ENCODE measurements around the gene MAN1A2.

Gene MAN1A2

DNA sequence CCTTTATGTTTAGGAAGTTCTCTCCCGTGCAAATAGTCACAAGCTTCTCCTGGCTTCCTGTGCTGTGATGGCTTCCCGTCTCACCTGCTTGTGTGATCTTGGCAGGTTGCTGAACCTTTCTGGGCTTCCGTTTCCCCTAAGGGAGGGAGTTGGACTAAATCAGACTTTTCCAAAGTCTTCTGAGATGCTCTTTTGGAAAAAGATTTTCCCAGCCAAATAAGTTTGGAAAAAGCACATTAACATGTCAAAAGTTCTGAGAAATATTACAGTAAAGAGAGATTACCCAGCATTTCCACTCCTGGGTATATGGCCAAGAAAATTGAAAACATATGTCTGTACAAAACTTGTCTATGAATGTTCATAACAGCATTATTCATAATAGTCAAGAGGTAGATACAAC, 202.6 kb downstream of the MAN1A2 start:
- Histone ChIP-seq H3K9me3 (ENCODE audit: control insufficient read depth, insufficient read depth, low read length) (no peaks in the 10 kb centered on the region), H3K36me3 (ENCODE audit: control insufficient read depth, low read length) (no peaks in the 10 kb centered on the region), H3F3A (ENCODE audit: control insufficient read depth, insufficient read depth) (no peaks in the 10 kb centered on the region), H3K27ac (ENCODE audit: low read depth, low read length) (no peak overlapping the region), H4K20me1 (ENCODE audit: control insufficient read depth, insufficient read depth, low read depth, low read length) (no peaks in the 10 kb centered on the region), H3K4me1 (ENCODE audit: control insufficient read depth, low read length) (no peaks in the 10 kb centered on the region), H3K4me2 (ENCODE audit: low read length) (no peak overlapping the region), H3K9me2 (replicated peaks; ENCODE audit: control insufficient read depth, low read length) (no peaks in the 10 kb centered on the region), H3K79me2 (ENCODE audit: control insufficient read depth, low read length) (no peaks in the 10 kb centered on the region), H3K4me3 (ENCODE audit: low read length) (no peak overlapping the region), H3K27me3 (ENCODE audit: control insufficient read depth, low read length) (no peaks in the 10 kb centered on the region)
- no peak for TF ChIP-seq EZH2phosphoT487 (IDR thresholded peaks at IDR 0.05; ENCODE audit: borderline replicate concordance, low read length)

DNA sequence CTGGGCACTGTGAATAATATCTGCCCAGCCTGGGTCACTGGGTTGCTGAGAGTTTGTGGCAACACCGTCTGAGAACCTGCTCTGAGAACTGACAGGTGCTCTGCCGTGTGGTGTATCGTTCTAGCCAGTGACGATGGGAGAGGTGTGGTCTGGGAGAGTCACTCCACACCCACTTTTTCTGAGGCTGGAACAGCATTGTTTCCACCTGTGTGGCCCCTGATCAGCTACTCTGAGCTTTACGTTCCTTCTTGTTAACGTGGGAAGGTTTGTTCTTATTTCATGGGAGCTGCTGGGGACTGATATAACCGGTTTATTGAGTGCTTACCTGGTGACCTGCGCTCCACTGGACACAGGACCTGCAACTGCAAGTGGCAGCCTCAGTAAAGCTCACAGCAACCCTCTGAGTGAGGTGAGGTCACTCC, 203.8 kb downstream of the MAN1A2 start:
- Histone ChIP-seq H3K4me3 (ENCODE audit: low read length) (no peak overlapping the region), H3K79me2 (ENCODE audit: control insufficient read depth, low read length) (no peaks in the 10 kb centered on the region), H3K4me1 (ENCODE audit: control insufficient read depth, low read length) (no peaks in the 10 kb centered on the region), H3F3A (ENCODE audit: control insufficient read depth, insufficient read depth) (no peaks in the 10 kb centered on the region), H3K4me2 (ENCODE audit: low read length) (no peak overlapping the region), H3K9me2 (replicated peaks; ENCODE audit: control insufficient read depth, low read length) (no peaks in the 10 kb centered on the region), H3K36me3 (ENCODE audit: control insufficient read depth, low read length) (no peaks in the 10 kb centered on the region), H3K9me3 (ENCODE audit: control insufficient read depth, insufficient read depth, low read length) (no peaks in the 10 kb centered on the region), H4K20me1 (ENCODE audit: control insufficient read depth, insufficient read depth, low read depth, low read length) (no peaks in the 10 kb centered on the region), H3K27ac (ENCODE audit: low read depth, low read length) (no peak overlapping the region), H3K27me3 (ENCODE audit: control insufficient read depth, low read length) (no peaks in the 10 kb centered on the region)
- no peak for TF ChIP-seq EZH2phosphoT487 (IDR thresholded peaks at IDR 0.05; ENCODE audit: borderline replicate concordance, low read length)
- TF ChIP-seq, protein P1, sequence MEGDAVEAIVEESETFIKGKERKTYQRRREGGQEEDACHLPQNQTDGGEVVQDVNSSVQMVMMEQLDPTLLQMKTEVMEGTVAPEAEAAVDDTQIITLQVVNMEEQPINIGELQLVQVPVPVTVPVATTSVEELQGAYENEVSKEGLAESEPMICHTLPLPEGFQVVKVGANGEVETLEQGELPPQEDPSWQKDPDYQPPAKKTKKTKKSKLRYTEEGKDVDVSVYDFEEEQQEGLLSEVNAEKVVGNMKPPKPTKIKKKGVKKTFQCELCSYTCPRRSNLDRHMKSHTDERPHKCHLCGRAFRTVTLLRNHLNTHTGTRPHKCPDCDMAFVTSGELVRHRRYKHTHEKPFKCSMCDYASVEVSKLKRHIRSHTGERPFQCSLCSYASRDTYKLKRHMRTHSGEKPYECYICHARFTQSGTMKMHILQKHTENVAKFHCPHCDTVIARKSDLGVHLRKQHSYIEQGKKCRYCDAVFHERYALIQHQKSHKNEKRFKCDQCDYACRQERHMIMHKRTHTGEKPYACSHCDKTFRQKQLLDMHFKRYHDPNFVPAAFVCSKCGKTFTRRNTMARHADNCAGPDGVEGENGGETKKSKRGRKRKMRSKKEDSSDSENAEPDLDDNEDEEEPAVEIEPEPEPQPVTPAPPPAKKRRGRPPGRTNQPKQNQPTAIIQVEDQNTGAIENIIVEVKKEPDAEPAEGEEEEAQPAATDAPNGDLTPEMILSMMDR (IDR thresholded peaks at IDR 0.05; ENCODE audit: low read depth, low read length, poor library complexity, severe bottlenecking): no peak

DNA sequence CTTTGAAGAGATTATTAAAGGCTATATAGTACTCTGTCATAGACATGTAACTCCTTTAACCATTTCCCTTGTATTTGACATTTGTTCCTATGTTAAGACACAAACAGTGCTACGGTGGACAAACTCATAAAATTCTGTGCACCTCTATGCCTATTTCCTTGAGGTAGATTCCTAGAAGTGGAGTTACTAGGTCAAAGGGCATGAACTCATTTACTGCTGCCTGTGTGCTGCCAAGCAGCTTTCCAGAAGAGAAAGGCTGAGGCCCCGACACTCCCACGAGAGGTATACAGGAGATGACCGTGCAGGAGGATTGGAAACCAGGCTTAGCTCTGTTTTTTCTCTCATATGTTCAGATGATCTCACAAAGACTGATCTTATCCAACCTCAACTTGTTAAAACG, 204.2 kb downstream of the MAN1A2 start:
- Histone ChIP-seq H3K79me2 (ENCODE audit: control insufficient read depth, low read length) (no peaks in the 10 kb centered on the region), H3K27me3 (ENCODE audit: control insufficient read depth, low read length) (no peaks in the 10 kb centered on the region), H3K4me2 (ENCODE audit: low read length) (no peak overlapping the region), H3K36me3 (ENCODE audit: control insufficient read depth, low read length) (no peaks in the 10 kb centered on the region), H3K4me3 (ENCODE audit: low read length) (no peak overlapping the region), H3K4me1 (ENCODE audit: control insufficient read depth, low read length) (no peaks in the 10 kb centered on the region), H3F3A (ENCODE audit: control insufficient read depth, insufficient read depth) (no peaks in the 10 kb centered on the region), H4K20me1 (ENCODE audit: control insufficient read depth, insufficient read depth, low read depth, low read length) (no peaks in the 10 kb centered on the region), H3K9me2 (replicated peaks; ENCODE audit: control insufficient read depth, low read length) (no peaks in the 10 kb centered on the region), H3K27ac (ENCODE audit: low read depth, low read length) (no peak overlapping the region), H3K9me3 (ENCODE audit: control insufficient read depth, insufficient read depth, low read length) (no peaks in the 10 kb centered on the region)
- TF ChIP-seq EZH2phosphoT487 (IDR thresholded peaks at IDR 0.05; ENCODE audit: borderline replicate concordance, low read length): no peak
- TF ChIP-seq, protein P1 (IDR thresholded peaks at IDR 0.05; ENCODE audit: low read depth, low read length, poor library complexity, severe bottlenecking): no peak

DNA sequence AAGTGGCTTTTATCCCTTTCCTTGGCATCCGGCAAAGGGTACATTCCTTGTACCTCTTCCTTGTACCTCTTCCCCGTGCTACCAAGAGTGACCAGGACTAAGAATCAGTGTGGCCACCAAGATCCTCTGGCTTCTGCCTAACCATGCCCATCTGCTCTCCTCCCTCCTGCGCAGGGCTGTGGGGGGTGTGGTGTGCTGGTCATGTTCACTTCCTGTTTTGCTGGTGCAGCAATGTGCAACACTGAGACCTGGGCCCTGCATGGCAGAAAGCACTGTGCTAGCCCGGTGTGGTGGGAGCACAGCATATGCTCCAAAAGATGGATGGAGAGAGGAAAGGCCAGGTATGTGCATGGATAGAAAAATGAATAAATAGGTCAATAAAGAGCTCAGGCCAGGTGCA, 205.3 kb downstream of the MAN1A2 start:
- Histone ChIP-seq H3K4me1 (ENCODE audit: control insufficient read depth, low read length) (no peaks in the 10 kb centered on the region), H3K4me2 (ENCODE audit: low read length) (no peak overlapping the region), H3K4me3 (ENCODE audit: low read length) (no peak overlapping the region), H3K9me2 (replicated peaks; ENCODE audit: control insufficient read depth, low read length) (no peaks in the 10 kb centered on the region), H3F3A (ENCODE audit: control insufficient read depth, insufficient read depth) (no peaks in the 10 kb centered on the region), H3K9me3 (ENCODE audit: control insufficient read depth, insufficient read depth, low read length) (no peaks in the 10 kb centered on the region), H3K79me2 (ENCODE audit: control insufficient read depth, low read length) (no peaks in the 10 kb centered on the region), H4K20me1 (ENCODE audit: control insufficient read depth, insufficient read depth, low read depth, low read length) (no peaks in the 10 kb centered on the region), H3K27ac (ENCODE audit: low read depth, low read length) (no peak overlapping the region), H3K27me3 (ENCODE audit: control insufficient read depth, low read length) (no peaks in the 10 kb centered on the region), H3K36me3 (ENCODE audit: control insufficient read depth, low read length) (no peaks in the 10 kb centered on the region)
- TF ChIP-seq, protein P1 (IDR thresholded peaks at IDR 0.05; ENCODE audit: low read depth, low read length, poor library complexity, severe bottlenecking): no peak
- TF ChIP-seq EZH2phosphoT487 (IDR thresholded peaks at IDR 0.05; ENCODE audit: borderline replicate concordance, low read length): no peak
